Stromal cell of bone marrow (primary cell): ENCODE measurements around the gene MFN2.
"Not testable (repeated sequence)": the region's sequence is repeated elsewhere in the genome, so short reads cannot be mapped to it uniquely, and the experiment has no call there.

ENCODE experiments used
- DNase-seq: peaks from one replicate; pipeline ENCODE4 v3.0.0-alpha.2; 2012; ENCODE audit warnings: low read depth

Gene MFN2

GRCh38 chr1:11998636-11999035 is 18.4 kb downstream of the MFN2 start:
- DNase-seq = no peak

- DNase-seq = no peak
These were observed 19.0 kb downstream of the MFN2 start for GRCh38 chr1:11999236-11999635.

GRCh38 chr1:12001249-12001917 is 21.1 kb downstream of the MFN2 start:
- DNase-seq = no peak

GRCh38 chr1:12001996-12002493 is 21.8 kb downstream of the MFN2 start:
- DNase-seq = no peak

GRCh38 chr1:12003762-12004161 is 23.5 kb downstream of the MFN2 start:
- no peak for DNase-seq

GRCh38 chr1:12005488-12006166 is 25.4 kb downstream of the MFN2 start:
- no peak for DNase-seq

- no peak for DNase-seq
These were observed 26.1 kb downstream of the MFN2 start for GRCh38 chr1:12006167-12006921.

GRCh38 chr1:12007204-12007603 is 27.0 kb downstream of the MFN2 start:
- no peak for DNase-seq

GRCh38 chr1:12008355-12008754 is 28.1 kb downstream of the MFN2 start:
- not testable (repeated sequence) for DNase-seq

GRCh38 chr1:12009318-12009947 is 29.2 kb downstream of the MFN2 start:
- no peak for DNase-seq

GRCh38 chr1:12010746-12011570 is 30.7 kb downstream of the MFN2 start:
- DNase-seq = no peak

GRCh38 chr1:12011998-12012397 is 31.8 kb downstream of the MFN2 start:
- no peak for DNase-seq

- no peak for DNase-seq
These were observed 32.5 kb downstream of the MFN2 start for GRCh38 chr1:12012560-12013316.

- DNase-seq = no peak
These were observed 34.1 kb downstream of the MFN2 start for GRCh38 chr1:12014141-12014991.

GRCh38 chr1:12015001-12015491 is 34.8 kb downstream of the MFN2 start:
- no peak for DNase-seq

- no peak for DNase-seq
These were observed 35.3 kb downstream of the MFN2 start for GRCh38 chr1:12015499-12015898.

- DNase-seq = no peak
These were observed 35.9 kb downstream of the MFN2 start for GRCh38 chr1:12016182-12016581.

- no peak for DNase-seq
These were observed 39.7 kb downstream of the MFN2 start for GRCh38 chr1:12019858-12020509.

- no peak for DNase-seq
These were observed 41.4 kb downstream of the MFN2 start for GRCh38 chr1:12021616-12022015.
